HG02938 (cell line): ENCODE data around the gene PDE8B.

Experiments
- ATAC-seq: cut with Tn5 transposase; IDR thresholded peaks from one replicate; pipeline ENCODE4 v1.9.1; 2021; ENCODE audit warnings: mild to moderate bottlenecking, moderate library complexity; ENCODE audit not compliant: unreplicated experiment

Gene PDE8B

GRCh38 chr5:77210091-77210963 lies at the start of gene PDE8B:
Gene PDE8B, plus strand, starts transcription at chr5:77210680. Its CDS starts 246 bp downstream, at chr5:77210926.
- ATAC-seq, result no peak

GRCh38 chr5:77163453-77163852 lies 47.0 kb upstream of the PDE8B start:
- ATAC-seq, result no peak

GRCh38 chr5:77167063-77167462 lies 43.4 kb upstream of the PDE8B start:
- no peak for ATAC-seq

GRCh38 chr5:77167695-77168121 lies 42.8 kb upstream of the PDE8B start:
- no peak for ATAC-seq

GRCh38 chr5:77168161-77168878 lies 42.2 kb upstream of the PDE8B start:
- no peak for ATAC-seq

GRCh38 chr5:77168879-77169244 lies 41.6 kb upstream of the PDE8B start:
- no peak for ATAC-seq

- ATAC-seq, result no peak
Observed at GRCh38 chr5:77170196-77170890, 40.1 kb upstream of the PDE8B start.

- no peak for ATAC-seq
Observed at GRCh38 chr5:77171141-77171910, 39.2 kb upstream of the PDE8B start.

GRCh38 chr5:77172713-77173328 lies 37.7 kb upstream of the PDE8B start:
- no peak for ATAC-seq

GRCh38 chr5:77174526-77174925 lies 36.0 kb upstream of the PDE8B start:
- no peak for ATAC-seq

GRCh38 chr5:77175231-77175630 lies 35.2 kb upstream of the PDE8B start:
- no peak for ATAC-seq

GRCh38 chr5:77176429-77176828 lies 34.1 kb upstream of the PDE8B start:
- no peak for ATAC-seq

GRCh38 chr5:77177576-77177975 lies 32.9 kb upstream of the PDE8B start:
- ATAC-seq, result no peak

- no peak for ATAC-seq
Observed at GRCh38 chr5:77180167-77181081, 30.1 kb upstream of the PDE8B start.

- no peak for ATAC-seq
Observed at GRCh38 chr5:77181173-77181572, 29.3 kb upstream of the PDE8B start.

- no peak for ATAC-seq
Observed at GRCh38 chr5:77181596-77182304, 28.7 kb upstream of the PDE8B start.

GRCh38 chr5:77182367-77182766 lies 28.1 kb upstream of the PDE8B start:
- no peak for ATAC-seq

GRCh38 chr5:77186652-77187370 lies 23.7 kb upstream of the PDE8B start:
- ATAC-seq, result no peak
